Measurements from ENCODE around the gene PTTG2. TPM values are rescaled to one million over a fixed set of nuclear protein-coding genes. Genes with fewer than 3 reads are reported as not detected.

Gene PTTG2
- polyA plus RNA-seq, 1 donor (not counting 4 experiments of a cell fraction or from before 2014, with no cell fraction given): not detected

- no peak overlapping the region for H3K4me2 ChIP-seq (ENCODE audit: control insufficient read depth, extremely low read depth, insufficient read depth, low read depth, low read length)
- dilution Hi-C loops (cut with MboI; ENCODE audit: extremely low pct_ligation_motif_present, low sequenced_read_pairs): no loop called here
- H3K4me3 ChIP-seq (ENCODE audit: control insufficient read depth in 2 of 3, extremely low read depth in 1 of 3, insufficient read depth in 2 of 3, low read depth in 1 of 3, low read length in 3 of 3): no peak overlapping the region
- H4K20me1 ChIP-seq (ENCODE audit: control insufficient read depth, extremely low read depth, insufficient read depth, low read length): no peaks in the 10 kb centered on the region
- no peaks in the 10 kb centered on the region for H3K27me3 ChIP-seq (ENCODE audit: control insufficient read depth, extremely low read depth, insufficient read depth, low read length)
- no peaks in the 10 kb centered on the region for H3K36me3 ChIP-seq (ENCODE audit: control insufficient read depth in 2 of 2, extremely low read depth in 1 of 2, insufficient read depth in 2 of 2, low read length in 2 of 2)
- H3K9ac ChIP-seq (ENCODE audit: control insufficient read depth, extremely low read depth, insufficient read depth, low read length): no peak overlapping the region
- H2AFZ ChIP-seq (ENCODE audit: control insufficient read depth, low read length): no peak overlapping the region
- no peaks in the 10 kb centered on the region for H3K79me2 ChIP-seq (ENCODE audit: control insufficient read depth, insufficient read depth, low read length)
- no peaks in the 10 kb centered on the region for H3K9me3 ChIP-seq (ENCODE audit: control insufficient read depth, low read depth, low read length)
- H3K9me1 ChIP-seq (ENCODE audit: control insufficient read depth, extremely low read depth, insufficient read depth, low read length): no peaks in the 10 kb centered on the region
- DNase-seq (ENCODE audit: low read depth, low spot score) (no peak), FAIRE-seq (no peak)
- no peak overlapping the region for H3K27ac ChIP-seq (ENCODE audit: control insufficient read depth, insufficient read depth, low read length)
- H3K4me1 ChIP-seq (ENCODE audit: control insufficient read depth, extremely low read depth, insufficient read depth, low read length): no peaks in the 10 kb centered on the region
- TF ChIP-seq CTCF (optimal IDR thresholded peaks at IDR 0.05 in 1 of 3, IDR thresholded peaks at IDR 0.05 in 1 of 3, conservative IDR thresholded peaks at IDR 0.05 in 1 of 3; ENCODE audit: extremely low read depth in 1 of 3, insufficient read depth in 2 of 3, low read length in 3 of 3) (no peak), EZH2 (IDR thresholded peaks at IDR 0.05; ENCODE audit: low read length) (no peak)
Observed at GRCh38 chr4:37958932-37959331, 1.3 kb upstream of the PTTG2 start.

GRCh38 chr4:37960679-37961450 is 667 bp downstream of the PTTG2 start:
- Histone ChIP-seq H2AFZ (ENCODE audit: control insufficient read depth, low read length) (no peak overlapping the region), H3K4me3 (ENCODE audit: control insufficient read depth in 2 of 3, extremely low read depth in 1 of 3, insufficient read depth in 2 of 3, low read depth in 1 of 3, low read length in 3 of 3) (no peak overlapping the region), H3K4me1 (ENCODE audit: control insufficient read depth, extremely low read depth, insufficient read depth, low read length) (no peaks in the 10 kb centered on the region), H3K9me3 (ENCODE audit: control insufficient read depth, low read depth, low read length) (no peaks in the 10 kb centered on the region), H3K9ac (ENCODE audit: control insufficient read depth, extremely low read depth, insufficient read depth, low read length) (no peak overlapping the region), H3K27me3 (ENCODE audit: control insufficient read depth, extremely low read depth, insufficient read depth, low read length) (no peaks in the 10 kb centered on the region), H3K36me3 (ENCODE audit: control insufficient read depth in 2 of 2, extremely low read depth in 1 of 2, insufficient read depth in 2 of 2, low read length in 2 of 2) (no peaks in the 10 kb centered on the region), H3K27ac (ENCODE audit: control insufficient read depth, insufficient read depth, low read length) (no peak overlapping the region), H3K79me2 (ENCODE audit: control insufficient read depth, insufficient read depth, low read length) (no peaks in the 10 kb centered on the region), H3K9me1 (ENCODE audit: control insufficient read depth, extremely low read depth, insufficient read depth, low read length) (no peaks in the 10 kb centered on the region), H4K20me1 (ENCODE audit: control insufficient read depth, extremely low read depth, insufficient read depth, low read length) (no peaks in the 10 kb centered on the region), H3K4me2 (ENCODE audit: control insufficient read depth, extremely low read depth, insufficient read depth, low read depth, low read length) (no peak overlapping the region)
- DNase-seq (ENCODE audit: low read depth, low spot score) (no peak), FAIRE-seq (no peak)
- no peak for TF ChIP-seq CTCF (optimal IDR thresholded peaks at IDR 0.05 in 1 of 3, IDR thresholded peaks at IDR 0.05 in 1 of 3, conservative IDR thresholded peaks at IDR 0.05 in 1 of 3; ENCODE audit: extremely low read depth in 1 of 3, insufficient read depth in 2 of 3, low read length in 3 of 3)
- no peak for TF ChIP-seq EZH2 (IDR thresholded peaks at IDR 0.05; ENCODE audit: low read length)
- dilution Hi-C loops (cut with MboI; ENCODE audit: extremely low pct_ligation_motif_present, low sequenced_read_pairs): no loop called here
